ENCODE data around the gene DGKD. TPM values are rescaled to one million over a fixed set of nuclear protein-coding genes. Genes with fewer than 3 reads are reported as not detected.

Gene DGKD
- total and polyA plus RNA-seq, 2 donors from 2014 or later = 2.6 to 32.3 TPM

DNA sequence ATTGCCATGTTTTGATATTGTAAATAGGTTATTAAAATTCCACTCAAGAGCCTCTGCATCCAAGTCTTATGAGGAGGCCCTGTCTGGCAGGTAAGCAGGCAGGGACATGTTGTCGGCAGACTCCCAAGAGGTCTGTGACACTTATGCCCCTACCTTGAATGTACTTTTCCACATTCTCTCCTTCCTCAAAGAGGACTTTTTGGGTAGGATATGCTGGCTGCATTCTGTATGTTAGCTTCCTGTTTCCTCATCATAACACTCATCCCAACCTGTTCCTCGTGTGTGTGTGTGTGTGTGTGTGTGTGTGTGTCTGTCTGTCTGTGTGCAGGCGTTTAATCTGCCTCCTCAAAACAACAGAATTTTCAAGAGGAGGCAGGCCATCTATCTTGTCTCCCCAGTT is 137.0 kb downstream of the DGKD start:
- FAIRE-seq (no peak), DNase-seq (no peak)
- H3K36me3 ChIP-seq (ENCODE audit: control insufficient read depth in 2 of 3, insufficient read depth in 3 of 3, low read length in 3 of 3) = peaks cover 3 to 41% (median 22%) of the 10 kb centered on the region in 3 donors
- intact Hi-C loops (cut with DNase I) = no loop called here
- H3K4me3 ChIP-seq (ENCODE audit: low read length in 3 of 3) = no peak overlapping the region
- no peak overlapping the region for H3K27ac ChIP-seq (ENCODE audit: low read depth in 2 of 2, low read length in 2 of 2)
- no peaks in the 10 kb centered on the region for H3K4me1 ChIP-seq (ENCODE audit: control insufficient read depth in 2 of 3, insufficient read depth in 2 of 3, low read depth in 1 of 3, low read length in 3 of 3)
- TF ChIP-seq, protein P1, sequence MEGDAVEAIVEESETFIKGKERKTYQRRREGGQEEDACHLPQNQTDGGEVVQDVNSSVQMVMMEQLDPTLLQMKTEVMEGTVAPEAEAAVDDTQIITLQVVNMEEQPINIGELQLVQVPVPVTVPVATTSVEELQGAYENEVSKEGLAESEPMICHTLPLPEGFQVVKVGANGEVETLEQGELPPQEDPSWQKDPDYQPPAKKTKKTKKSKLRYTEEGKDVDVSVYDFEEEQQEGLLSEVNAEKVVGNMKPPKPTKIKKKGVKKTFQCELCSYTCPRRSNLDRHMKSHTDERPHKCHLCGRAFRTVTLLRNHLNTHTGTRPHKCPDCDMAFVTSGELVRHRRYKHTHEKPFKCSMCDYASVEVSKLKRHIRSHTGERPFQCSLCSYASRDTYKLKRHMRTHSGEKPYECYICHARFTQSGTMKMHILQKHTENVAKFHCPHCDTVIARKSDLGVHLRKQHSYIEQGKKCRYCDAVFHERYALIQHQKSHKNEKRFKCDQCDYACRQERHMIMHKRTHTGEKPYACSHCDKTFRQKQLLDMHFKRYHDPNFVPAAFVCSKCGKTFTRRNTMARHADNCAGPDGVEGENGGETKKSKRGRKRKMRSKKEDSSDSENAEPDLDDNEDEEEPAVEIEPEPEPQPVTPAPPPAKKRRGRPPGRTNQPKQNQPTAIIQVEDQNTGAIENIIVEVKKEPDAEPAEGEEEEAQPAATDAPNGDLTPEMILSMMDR (IDR thresholded peaks at IDR 0.05; ENCODE audit: borderline replicate concordance, extremely low read depth, insufficient read depth) = no peak
- H3K27me3 ChIP-seq (ENCODE audit: control insufficient read depth, insufficient read depth, low read length) = no peaks in the 10 kb centered on the region
- no peak overlapping the region for H3K9ac ChIP-seq (ENCODE audit: low read length in 3 of 3)
- H3K9me3 ChIP-seq (ENCODE audit: control insufficient read depth in 2 of 3, insufficient read depth in 1 of 3, low read length in 3 of 3) = no peaks in the 10 kb centered on the region

DNA sequence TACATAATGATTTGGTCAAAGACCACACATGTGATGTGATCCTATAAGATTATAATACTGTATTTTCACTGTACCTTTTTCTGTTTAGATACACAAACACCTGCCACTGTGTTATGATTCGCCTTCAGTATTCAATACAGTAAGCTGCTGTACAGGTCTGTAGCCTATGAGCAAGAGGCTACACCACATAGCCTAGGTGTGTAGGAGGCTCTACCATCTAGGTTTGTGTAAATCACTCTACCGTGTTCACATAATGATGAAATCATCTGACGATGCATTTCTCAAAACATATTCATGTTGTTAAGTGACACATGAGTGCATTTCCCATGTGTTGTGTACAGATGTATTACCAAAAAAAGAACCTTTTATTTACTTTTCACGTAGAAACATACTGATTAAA is 137.8 kb downstream of the DGKD start:
- H3K36me3 ChIP-seq (ENCODE audit: control insufficient read depth in 2 of 3, insufficient read depth in 3 of 3, low read length in 3 of 3) = peaks cover 3 to 38% (median 22%) of the 10 kb centered on the region in 3 donors
- H3K27me3 ChIP-seq (ENCODE audit: control insufficient read depth, insufficient read depth, low read length) = no peaks in the 10 kb centered on the region
- no peak for FAIRE-seq

DNA sequence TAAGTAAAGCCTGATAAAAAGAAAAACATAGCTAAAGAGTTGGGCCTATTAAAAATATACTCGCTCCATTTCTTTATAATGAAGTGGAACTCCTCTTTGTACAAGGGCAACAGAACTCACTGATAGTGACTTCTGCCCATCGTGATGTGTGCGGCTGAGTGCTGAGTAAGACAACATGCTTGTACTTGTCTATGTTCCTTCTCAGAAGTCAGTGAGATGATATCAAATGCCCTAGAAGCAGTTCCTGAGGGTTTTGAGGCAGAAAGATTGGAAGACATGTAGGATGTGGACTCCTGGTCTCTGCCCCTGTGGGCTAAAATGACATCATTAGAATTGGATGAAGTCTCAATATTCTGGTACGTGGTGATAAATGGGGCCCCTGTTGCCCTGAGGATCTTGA is 138.5 kb downstream of the DGKD start:
- FAIRE-seq (no peak), DNase-seq (no peak)
- H3K9ac ChIP-seq (ENCODE audit: low read length in 3 of 3) = no peak overlapping the region
- no peak overlapping the region for H3K4me3 ChIP-seq (ENCODE audit: low read length in 3 of 3)
- no peaks in the 10 kb centered on the region for H3K4me1 ChIP-seq (ENCODE audit: control insufficient read depth in 2 of 3, insufficient read depth in 2 of 3, low read depth in 1 of 3, low read length in 3 of 3)
- no peaks in the 10 kb centered on the region for H3K9me3 ChIP-seq (ENCODE audit: control insufficient read depth in 2 of 3, insufficient read depth in 1 of 3, low read length in 3 of 3)
- peaks cover 3 to 39% (median 25%) of the 10 kb centered on the region in 3 donors for H3K36me3 ChIP-seq (ENCODE audit: control insufficient read depth in 2 of 3, insufficient read depth in 3 of 3, low read length in 3 of 3)
- TF ChIP-seq, protein P1 (IDR thresholded peaks at IDR 0.05; ENCODE audit: borderline replicate concordance, extremely low read depth, insufficient read depth) = no peak
- intact Hi-C loops (cut with DNase I) = no loop called here
- H3K27me3 ChIP-seq (ENCODE audit: control insufficient read depth, insufficient read depth, low read length) = no peaks in the 10 kb centered on the region
- no peak overlapping the region for H3K27ac ChIP-seq (ENCODE audit: low read depth in 2 of 2, low read length in 2 of 2)

More for the DNA sequence above, 137.8 kb downstream of the DGKD start:
- H3K4me1 ChIP-seq (ENCODE audit: control insufficient read depth in 2 of 3, insufficient read depth in 2 of 3, low read depth in 1 of 3, low read length in 3 of 3) = no peaks in the 10 kb centered on the region
- no peak overlapping the region for H3K27ac ChIP-seq (ENCODE audit: low read depth in 2 of 2, low read length in 2 of 2)
- DNase-seq = no peak
- no peak overlapping the region for H3K9ac ChIP-seq (ENCODE audit: low read length in 3 of 3)
- H3K9me3 ChIP-seq (ENCODE audit: control insufficient read depth in 2 of 3, insufficient read depth in 1 of 3, low read length in 3 of 3) = no peaks in the 10 kb centered on the region
- TF ChIP-seq, protein P1 (IDR thresholded peaks at IDR 0.05; ENCODE audit: borderline replicate concordance, extremely low read depth, insufficient read depth) = no peak
- intact Hi-C loops (cut with DNase I) = no loop called here
- H3K4me3 ChIP-seq (ENCODE audit: low read length in 3 of 3) = no peak overlapping the region

Data from kidney (tissue), 14 donors.